GM21717 (cell line): ENCODE measurements around the gene TNK2.
A peak's percentile ranks its signal among the peaks of the same experiment; 100 is the strongest.

Source experiments
- ATAC-seq: cut with Tn5 transposase; IDR thresholded peaks from one replicate; pipeline ENCODE4 v1.9.1; 2021; ENCODE audit warnings: mild to moderate bottlenecking, moderate library complexity; ENCODE audit not compliant: unreplicated experiment

Gene TNK2

GRCh38 chr3:195854628-195855294, 53.6 kb downstream of the TNK2 start:
- ATAC-seq = no peak

GRCh38 chr3:195853996-195854395, 54.4 kb downstream of the TNK2 start:
- ATAC-seq = no peak

DNA sequence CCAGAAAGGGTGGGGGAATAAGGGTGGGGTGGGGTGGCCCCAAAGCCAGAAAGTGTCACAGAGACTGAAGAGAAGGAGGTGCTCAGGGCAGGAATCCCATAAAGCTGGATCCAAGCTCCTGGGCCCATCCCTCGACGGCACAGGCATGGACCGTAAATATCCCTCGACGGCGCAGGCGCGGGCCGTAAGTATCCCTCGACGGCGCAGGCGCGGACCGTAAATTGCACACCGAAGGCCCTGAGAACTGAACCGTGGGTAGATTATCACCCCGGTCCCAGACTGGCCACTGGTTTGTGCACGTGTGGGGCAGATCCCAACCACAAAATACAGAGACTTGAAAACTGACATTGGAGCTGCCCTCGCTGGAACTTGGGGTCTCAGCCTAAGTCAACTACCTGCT, 55.3 kb downstream of the TNK2 start:
- ATAC-seq = no peak

DNA sequence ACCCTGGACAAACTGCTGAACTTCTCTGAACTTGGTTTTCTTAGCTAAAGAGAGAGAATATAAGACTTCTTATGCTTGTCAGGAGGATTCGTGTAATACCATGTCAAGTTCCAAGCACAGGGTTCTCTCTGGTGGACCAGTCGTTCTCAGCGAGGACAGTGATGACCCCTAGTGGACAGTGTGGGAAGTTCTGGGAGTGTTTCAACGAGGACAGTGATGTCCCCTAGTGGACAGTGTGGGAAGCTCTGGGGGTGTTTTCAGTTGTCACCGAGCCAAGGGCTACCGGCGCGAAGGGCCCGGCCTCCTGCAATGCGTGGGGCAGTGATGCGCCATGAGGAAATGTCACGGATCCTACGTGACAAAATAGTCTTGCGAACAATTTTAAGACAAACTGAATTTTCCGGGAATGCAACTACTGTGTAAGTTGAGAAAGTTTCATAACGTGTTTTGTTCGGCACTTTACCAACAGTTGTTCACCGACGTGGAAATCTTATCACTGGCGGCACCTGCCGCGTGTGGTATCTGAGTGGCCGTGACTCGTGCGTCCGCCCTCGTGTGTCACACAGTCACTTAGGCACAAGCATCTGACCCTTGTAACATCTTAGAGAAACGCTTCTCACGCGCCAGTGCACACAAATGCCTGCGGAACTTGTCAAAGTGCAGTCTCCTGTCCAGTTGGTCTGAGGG, 57.4 kb downstream of the TNK2 start:
- ATAC-seq = peak; percentile 80

- ATAC-seq = no peak
Measured at GRCh38 chr3:195849322-195850074, 58.9 kb downstream of the TNK2 start.

DNA sequence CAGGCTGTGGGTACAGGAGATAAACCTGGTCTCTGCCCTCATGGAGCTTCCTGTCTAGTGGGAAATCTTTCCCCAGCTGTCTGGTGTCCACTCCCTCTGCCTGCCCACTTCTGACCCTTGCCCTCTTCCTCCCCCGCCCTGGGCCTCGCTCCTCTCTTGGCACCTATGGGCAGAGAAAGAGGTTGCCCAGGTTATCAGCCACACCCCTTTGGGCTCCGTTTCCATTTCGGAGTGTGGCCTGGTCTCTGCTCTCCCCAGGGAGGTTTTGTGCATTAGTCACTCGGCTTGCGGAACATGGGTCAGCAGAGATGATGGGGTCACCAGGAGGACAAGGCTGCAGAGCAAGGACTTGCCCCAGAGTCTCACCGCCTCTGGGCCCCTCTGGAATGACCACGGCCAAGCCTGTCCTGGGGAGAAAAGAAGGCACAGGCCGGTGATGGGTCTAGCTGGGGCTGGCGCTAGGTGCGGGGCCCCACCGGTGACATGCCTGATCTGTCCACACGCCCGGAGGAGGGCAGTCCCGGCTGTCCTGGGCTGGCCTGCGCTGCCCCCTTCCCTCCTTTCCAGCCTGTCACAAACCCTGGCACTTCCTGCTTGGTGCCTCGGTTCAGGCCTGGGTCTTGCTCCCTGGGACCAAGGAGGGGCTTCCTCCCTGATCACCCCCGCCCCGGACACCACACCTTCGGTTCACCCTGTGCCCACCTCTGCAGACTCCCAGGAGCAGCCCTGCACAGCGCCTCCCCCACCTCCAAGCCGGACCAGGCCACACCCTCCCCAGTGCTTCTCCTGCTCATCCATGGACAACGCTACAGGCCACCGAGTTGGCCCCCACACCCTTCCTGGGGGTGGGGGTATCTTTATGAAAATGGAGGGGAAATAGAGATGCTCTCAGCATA, 61.0 kb downstream of the TNK2 start:
- ATAC-seq = no peak

DNA sequence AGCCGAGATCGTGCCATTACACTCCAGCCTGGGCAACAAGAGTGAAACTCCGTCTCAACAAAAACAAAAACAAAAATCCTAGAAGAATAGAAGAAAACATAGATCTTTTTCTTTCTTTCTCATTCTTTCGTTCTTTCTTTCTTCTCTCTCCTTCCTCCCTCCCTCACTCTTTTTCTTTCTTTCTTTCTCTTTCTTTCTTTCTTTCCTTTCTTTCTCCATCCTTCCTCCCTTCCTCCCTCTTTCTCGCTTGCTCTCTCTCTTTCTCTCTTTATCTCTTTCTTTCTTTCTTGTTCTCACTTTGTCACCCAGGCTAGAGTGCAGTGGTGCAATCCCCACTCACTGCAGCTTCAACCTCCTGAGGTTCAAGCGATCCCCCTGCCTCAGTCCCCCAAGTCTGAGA, 62.9 kb downstream of the TNK2 start:
- ATAC-seq = no peak

DNA sequence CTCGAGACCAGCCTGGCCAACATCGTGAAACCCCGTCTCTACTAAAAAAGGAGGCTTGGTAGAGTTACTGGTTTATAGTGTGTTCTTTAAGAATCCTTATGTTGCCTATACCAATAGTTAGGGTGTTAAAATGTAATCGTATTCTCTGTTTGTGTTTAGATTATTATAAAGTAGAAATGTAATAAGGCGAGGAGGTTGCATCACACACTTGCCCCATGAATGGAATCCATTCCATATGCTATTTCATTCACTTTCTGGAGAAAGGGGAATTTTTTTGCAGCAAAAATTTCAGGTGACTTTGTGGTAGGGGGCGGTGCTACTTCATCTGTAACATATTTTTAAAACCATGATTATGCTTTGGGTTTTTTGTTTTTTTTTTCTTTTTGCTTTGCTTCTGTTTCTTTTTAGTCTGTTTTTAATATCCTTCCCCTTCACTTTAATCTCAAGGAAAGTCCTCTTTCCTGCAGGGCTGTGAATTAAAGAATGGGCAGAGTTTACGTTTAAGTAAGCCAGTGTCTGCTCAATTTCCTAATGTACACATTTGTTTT, 63.6 kb downstream of the TNK2 start:
- ATAC-seq = no peak

DNA sequence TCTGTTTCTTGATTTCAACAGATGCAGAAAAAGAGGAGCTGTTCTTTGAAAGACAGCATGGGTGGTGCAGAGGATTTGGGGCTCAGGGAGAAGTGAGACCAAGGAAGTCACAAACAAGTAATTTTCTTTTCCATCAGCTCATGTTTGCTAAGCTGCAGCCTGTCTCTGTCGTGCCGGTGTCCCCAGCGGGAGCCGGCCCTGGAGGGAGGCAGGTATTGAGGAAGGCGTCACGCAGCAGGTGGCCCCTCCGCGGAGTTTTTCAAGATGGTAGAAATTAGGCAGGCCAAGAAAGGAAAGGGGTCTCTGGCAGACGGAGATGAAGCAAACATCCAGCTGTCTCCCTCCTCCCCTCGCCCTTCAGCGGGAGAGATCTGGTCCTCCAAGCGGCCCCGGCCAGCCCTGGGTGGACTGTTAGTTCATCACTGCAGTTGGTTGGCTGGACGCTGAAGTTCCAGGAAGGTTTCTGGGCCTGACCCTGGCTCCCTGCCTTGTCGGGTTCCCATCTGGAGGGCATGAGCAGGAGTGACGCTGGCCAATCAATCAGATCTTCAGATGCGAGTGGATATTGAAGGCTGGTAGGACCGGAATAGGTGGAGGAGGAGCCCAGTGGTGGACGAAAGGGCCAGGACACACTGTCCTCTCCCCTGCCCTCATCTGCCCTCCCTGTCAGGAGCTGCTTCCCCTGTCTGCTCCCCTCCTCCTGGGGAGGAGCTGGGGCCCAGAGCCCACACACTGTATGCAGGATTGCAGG, 68.9 kb downstream of the TNK2 start:
- ATAC-seq = no peak

DNA sequence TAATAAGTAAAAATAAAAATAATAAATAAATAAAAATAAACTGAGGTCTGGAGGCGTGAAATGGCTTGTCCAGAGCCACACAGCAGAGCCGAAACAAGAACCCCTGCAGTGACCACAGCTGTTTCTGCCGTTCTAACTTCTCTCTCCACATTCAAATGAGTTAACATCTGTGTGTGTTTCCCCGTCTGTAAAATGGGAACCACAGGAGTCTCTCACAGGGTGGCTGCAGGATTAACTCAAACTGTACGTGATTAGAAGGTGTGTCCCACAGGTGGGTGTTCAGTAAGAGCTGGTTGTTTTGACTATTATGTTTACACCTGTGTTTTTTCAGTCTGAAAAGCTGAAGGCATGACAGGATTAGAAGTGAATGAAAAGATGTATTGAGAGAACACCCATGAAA, 69.6 kb downstream of the TNK2 start:
- ATAC-seq = peak; percentile 83

DNA sequence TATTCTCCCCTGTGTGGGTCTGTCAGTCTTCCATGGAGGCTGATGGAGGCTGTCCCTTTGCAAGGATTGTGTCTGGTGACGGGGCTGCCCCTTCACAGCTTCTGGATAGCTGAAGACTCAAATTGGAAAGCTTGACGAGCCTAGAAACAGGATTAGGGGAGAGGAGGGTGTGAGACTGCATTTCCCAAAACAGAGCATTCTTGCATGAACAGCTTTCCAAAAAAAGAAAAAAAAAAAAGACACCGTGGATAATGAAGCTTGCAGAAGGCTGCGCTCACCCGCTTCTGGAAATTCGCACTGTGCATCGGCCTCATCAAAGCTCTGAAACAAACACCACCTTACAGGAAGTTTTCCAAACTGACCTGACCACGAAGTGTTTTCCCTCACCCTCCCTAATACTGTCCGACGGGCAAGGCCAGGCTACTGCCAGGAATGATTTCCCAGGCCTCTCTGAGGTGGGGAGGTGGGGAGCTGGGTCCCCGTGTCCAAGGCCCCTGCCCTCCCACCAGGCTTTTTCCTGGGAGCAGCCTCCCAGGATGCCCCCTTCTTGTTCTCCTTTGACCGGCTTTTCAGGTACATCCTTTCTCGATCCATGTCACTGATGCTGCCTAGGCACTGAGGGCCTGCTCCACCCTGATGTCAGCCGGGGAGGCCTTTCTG, 71.7 kb downstream of the TNK2 start:
- no peak for ATAC-seq

DNA sequence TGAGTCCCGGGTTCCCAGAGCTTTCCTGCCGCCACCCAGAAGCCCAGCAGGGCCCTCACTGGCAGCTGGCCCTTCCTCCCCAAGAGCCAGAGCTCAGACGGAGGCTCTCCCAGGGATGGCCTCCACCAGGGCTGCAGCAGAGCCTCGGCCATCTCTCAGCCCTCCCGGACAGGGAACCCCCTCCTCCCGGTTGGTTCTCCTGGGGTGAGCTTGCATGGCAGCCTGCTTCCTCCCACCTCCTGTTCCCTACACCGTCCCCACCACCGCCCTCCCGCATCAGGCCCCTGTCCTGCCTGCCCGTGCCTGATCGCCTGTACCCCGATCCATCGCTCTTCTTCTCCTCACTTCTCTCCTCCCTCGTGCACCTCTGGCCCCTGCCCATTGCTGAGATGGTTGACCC, 72.6 kb downstream of the TNK2 start:
- ATAC-seq = no peak

- no peak for ATAC-seq
Measured at GRCh38 chr3:195834675-195835583, 73.4 kb downstream of the TNK2 start.

DNA sequence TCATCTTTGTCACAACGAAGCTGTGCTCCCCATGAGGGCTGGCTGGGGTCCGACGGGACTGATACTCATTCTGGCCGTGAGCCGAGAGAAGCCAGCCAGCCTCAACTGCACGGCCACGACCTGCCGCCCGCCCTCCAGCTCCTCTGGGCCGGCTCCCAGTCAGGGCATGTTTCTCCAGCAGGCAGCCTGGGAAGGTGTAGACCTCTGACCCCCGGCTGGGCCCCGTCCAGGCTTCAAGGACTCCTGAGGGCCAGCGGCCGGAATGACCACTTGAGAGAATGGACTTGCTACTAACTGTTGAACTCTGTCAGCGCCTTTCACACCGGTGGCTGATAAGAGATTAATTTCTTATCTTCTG, 78.5 kb downstream of the TNK2 start:
- no peak for ATAC-seq

DNA sequence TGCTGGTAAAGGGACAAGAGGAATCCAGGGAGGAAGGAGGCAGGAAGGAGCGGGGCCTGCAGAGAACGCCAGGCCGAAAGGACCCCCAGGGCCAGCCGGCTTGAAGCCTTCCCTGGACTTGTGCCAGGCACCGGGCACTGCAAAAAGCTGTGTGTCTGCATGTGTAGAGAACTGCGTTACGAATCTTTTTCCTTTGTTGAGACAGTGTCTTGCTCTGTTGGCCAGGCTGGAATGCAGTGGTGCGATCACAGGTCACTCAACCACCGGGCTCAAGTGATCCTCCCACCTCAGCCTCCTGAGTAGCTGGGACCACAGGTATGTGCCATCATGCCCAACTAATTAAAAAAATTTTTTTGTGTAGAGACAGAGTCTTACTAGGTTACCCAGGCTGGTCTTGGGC, 79.6 kb downstream of the TNK2 start:
- ATAC-seq = no peak

DNA sequence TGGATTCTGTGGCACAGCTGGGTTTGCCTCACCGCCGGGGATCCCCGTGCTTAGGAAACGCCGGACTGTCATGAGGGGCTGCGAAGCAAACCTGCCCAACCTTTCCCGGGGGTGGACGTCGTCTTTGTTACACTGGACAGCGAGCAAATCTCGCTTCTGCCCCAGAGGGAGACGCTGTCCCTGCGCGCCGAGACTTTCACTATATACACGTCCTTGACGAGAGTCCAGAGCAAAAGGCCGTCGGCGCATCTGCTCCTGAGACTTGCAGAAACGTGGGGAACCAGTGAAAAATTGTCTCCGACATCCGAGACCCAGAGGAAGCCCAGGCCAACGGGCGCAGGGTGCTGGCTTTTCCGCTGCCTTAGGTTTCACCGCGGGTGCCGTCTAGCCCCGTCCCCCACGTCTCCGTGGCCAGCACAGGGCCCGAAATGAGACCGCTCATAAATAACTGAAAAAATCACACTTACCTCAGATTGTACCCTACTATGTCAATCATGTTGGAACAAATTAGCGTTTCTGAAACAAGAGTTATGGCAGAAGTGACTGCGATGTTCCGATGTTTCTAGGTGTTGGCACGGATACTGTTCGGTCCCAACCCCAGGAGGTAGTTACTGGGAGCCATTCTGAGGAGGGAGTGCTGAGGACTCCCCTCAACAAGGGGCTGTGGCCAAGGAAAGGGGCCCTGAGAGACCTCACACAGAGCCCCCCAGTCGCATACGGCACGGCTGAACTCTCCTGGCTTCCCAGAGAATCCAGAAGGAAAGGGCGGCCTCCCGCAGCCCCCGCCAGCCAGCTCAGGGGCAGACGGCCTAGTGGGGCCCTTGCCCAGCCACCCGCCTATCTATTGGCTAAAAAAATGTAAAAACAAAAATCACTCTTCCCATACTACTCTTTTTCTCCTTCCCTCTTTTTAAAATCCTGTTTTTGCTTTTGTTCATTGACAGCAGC, 82.2 kb downstream of the TNK2 start:
- ATAC-seq = no peak

- ATAC-seq = no peak
Measured at GRCh38 chr3:195825191-195825588, 83.2 kb downstream of the TNK2 start.
